Medulla oblongata (tissue), 1 donor: ENCODE results near the gene SDHAF1.

Experiments
- DNase-seq: peaks from one replicate; pipeline ENCODE4 v3.0.0-alpha.2; 2015; ENCODE audit errors: extremely low spot score

Gene SDHAF1

DNA sequence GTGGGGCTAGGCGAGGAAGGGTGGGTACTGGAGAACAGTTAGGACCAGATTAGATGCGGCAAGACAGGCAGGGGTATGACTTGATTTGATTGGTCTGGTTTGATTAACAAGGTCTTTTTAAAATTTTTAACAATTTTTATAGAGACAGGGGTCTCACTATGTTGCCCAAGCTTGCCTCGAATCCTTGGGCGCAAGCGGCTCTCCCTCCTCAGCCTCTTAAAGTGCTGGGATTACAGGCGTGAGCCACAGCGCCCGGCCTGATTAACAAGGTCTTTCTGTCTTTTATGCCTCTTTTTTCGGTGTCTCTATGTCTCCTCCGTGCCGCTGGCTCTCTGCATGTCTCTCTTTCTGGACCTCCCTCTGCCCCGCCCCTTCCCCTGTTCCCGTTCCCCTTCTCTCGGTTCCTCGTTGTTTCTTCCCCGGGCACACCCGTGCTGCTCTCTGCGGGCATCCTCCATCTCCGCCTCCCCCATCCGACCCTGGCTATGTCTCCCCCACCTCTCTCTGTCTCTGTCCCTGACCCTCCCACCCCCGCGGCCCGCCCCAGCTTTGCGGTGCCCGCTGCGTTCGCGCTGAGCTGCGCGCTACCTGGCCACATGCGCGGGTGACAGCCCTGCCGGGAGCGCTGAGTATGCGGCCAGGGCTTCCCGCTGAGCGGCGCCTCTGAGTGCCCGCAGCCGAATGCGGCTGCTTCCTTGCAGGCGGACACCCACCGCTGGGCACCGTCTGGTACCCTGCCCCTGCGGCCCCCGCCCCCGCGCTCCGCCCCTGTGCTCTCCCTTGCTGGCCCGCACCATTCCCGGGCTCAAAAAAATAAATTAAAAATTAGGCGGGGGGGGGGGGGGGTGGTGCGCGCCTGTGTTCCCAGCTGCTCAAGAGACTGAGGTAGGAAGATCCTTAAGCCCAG lies 8.1 kb upstream of the SDHAF1 start:
- DNase-seq: peak; percentile 43

DNA sequence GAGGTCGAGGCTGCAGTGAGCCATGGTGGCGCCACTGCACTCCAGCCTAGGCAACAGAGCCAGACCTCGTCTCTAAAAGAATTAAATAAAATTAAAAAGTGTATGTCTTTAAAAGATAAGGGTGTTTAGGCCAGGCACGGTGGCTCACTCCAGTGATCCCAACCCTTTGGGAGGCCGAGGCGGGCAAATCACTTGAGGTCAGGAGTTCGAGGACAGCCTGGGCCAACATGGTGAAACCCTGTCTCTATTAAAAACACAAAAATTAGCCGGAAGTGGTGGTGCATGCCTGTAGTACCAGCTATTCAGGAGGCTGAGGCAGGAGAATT lies 7.5 kb upstream of the SDHAF1 start:
- no peak for DNase-seq

DNA sequence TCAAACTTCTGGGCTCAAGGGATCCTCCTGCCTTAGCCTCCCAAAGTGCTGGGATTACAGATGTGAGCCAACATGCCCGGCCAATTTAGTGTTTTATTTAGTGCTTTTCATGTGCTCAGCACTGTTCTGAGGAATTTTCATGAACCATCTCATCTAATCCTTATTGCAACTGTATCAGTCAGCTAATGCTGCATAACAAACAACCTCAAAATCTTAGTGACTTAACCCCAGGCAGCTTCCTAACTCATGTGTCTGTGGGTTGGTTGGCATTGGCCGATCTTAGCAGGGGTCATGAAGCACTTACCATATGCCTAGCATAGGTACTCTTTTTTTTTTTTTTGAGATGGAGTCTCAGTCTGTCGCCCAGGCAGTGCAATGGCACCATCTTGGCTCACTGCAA lies 6.2 kb upstream of the SDHAF1 start:
- DNase-seq: no peak

DNA sequence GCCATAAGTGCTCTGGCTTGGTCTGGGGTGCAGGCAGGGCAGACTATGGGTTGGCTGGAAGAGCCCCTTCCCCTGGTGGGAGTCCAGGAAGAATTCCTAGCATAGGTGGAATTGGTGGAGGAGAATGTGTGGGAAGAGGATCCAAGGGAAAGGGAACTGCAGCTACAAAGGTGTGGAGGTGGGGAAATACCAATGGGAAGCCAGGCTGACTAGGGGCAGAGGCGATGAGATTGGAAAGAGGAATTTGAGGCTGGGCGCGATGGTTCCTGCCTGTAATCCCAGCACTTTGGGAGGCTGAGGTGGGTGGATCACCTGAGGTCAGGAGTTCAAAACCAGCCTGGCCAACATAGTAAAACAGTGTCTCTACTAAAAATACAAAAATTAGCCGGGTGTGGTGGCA lies 4.8 kb upstream of the SDHAF1 start:
- no peak for DNase-seq

DNA sequence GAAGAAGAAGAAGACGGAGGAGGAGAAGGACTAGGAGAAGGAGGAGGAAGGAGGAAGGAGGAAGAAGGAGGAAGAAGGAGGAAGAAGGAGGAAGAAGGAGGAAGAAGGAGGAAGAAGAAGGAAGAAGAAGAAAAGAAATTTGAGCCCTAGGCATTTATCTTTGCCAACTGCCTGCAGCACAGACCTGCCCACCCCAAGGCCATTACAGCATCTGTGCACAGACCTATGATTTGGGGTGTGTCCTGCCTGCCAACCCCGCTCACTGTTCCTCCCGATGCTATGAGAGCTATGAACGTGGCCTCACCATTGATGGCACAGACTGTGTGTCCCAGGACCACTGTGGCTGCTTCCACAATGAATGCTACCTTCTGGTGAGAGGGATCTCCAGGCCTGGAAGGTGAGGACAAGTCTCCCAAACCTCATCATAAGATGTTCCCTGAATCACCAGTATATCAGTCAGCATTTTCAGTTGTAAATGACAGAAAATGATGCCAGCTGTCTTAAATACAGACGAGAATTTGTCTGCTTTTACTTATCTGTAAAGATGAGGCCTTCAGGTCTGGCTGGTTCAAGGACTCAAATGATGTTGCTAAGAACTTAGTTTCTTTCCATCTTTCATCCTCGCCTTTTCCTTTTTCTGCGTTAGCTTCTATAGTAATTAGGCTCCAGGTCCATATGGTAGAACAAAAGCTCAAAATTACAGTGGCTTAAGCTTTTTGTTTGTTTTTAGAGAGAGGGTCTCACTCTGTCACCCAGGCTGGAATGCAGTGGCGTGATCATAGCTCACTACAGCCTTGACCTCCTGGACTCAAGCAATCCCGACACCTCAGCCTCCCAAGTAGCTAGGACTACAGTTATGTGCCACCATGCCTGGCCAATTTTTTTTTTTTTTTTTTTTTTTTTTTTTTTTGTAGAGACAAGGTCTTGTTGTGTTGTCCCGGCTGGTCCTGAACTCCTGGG lies 3.9 kb upstream of the SDHAF1 start:
- no peak for DNase-seq

DNA sequence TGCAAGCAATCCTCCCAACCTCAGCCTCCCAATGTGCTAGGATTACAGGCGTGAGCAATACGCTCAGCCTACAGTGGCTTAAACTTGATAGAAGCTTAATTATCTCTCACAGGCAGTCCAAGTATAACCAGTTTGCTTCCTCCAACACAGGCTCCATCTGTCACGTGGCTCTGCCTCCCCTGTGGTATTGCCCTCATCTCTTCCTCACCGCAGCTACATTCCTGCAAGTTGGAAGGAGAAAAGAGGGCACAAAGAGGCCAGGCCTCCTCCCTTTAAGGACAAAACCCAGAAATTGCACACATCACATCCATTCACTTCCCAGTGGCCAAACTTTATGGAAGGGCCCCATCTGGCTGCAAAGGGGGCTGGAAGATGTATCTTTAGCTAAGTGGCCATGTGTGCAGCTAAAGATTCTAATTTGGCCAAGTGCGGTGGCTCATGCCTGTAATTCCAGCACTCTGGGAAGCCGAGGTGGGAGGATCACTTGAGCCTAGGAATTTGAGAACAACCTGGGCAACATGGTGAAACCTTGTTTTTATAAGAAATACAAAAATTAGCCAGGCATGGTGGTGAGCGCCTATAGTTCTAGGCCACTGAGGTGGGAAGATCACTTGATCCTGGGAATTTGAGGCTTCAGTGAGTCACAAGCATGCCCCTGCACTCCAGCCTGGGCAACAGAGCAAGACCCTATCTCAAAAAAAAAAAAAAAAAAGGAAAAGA lies 3.1 kb upstream of the SDHAF1 start:
- no peak for DNase-seq

DNA sequence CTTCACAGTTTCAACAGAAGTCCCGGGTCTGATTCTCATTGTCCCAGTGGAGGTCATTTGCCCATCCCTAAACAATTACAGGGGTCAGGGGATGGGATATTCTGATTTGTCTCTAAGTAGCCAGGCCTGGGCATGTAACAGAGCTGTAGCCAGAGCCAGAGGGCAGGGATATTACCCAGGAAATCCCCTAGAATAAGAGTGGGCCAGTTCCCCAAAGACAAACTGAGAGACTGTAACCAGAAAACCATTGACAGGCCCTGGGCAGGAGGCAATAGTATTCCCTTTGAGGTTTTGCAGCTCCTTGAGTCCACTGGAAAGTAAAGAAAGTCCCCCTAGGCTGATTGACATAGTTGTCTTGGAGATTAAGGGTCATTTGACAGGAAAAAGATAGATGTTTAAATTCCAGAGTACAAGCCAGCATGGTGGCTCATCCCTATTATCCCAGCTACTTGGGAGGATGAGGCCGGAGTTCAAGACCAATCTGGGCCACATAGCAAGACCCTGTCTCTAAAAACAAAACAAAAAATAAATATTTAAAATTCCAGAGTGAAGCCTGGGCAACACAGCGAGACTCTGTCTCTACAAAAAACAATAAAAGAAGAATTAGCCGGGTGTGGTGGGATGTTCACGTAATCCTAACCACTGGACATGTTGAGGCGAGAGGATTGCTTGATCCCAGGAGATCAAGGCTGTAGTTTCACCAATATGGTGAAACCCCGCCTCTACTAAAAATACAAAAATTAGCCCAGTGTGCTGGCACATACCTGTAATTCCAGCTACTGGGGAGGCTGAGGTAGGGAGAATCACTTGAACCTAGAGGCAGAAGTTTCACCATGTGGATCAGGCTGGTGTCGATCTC lies 1.9 kb upstream of the SDHAF1 start:
- no peak for DNase-seq

DNA sequence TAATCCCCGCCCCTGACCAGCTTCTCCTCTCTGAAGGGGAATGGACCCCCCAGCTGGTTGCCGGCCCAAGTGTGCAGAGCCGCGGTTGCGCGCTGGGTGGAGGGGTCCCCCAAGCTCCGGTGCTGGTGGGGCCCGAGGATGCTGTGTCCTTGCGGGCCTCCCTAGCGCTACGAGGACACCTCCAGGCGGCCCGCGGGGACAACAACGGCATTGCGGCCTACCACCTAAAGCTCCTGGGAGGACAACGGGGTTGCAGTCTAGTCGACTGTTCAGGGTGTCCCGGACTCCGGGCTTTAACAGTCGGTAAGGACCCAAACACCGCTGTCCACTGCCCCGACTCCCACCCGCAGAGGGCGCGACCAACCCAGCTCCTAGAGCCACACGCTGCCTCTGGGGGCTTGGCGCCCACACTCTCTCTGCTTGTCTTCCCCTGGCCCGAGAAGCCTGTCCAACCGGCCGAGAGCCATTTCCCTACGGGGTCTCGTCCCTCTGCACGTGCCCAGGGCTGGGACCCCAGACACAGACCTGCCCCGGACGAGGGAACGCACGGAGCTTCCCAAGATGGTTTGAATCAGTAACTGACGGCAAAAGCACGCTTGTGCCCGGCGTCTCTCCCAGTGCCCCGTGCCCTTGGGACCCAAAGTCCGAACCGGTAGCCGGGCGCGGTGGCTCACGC lies 927 bp upstream of the SDHAF1 start:
- DNase-seq: peak; percentile 43

DNA sequence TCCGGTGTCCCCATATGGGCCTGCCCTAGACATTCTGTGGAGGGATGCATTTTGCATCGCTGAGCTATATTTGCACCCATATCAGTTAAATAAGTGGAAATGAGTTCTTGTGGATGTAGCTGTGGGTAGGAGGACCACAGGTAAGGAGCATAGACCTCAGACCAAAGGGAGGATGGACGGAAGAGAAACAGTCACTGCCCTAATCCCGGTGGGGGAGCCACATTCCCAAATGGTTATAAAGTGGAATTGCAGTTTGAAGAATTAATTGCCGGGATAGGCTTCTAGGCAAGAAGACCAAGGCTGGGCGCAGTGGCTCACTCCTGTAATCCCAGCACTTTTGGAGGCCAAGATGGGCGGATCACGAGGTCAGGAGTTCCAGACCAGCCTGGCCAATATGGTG lies 1.8 kb downstream of the SDHAF1 start:
- no peak for DNase-seq

DNA sequence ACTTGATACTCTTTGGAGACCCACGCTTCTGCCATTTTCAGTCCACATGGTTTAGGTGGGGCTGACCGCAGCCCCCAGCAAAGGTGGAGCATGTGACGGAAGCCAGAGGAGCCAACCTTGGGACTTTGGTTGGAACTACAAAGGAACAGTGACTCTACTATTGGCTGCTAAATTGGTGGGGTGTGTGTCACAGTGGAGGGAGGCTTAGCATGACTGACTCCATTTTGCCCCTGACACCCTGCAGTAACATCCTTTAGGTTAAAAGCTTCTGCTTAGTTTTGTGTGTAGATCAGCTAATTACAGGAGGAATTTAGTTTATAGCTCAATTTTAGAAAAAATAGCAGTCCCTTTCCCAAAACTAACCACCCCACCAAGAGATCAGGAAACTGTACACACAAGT lies 6.6 kb downstream of the SDHAF1 start:
- DNase-seq: no peak

DNA sequence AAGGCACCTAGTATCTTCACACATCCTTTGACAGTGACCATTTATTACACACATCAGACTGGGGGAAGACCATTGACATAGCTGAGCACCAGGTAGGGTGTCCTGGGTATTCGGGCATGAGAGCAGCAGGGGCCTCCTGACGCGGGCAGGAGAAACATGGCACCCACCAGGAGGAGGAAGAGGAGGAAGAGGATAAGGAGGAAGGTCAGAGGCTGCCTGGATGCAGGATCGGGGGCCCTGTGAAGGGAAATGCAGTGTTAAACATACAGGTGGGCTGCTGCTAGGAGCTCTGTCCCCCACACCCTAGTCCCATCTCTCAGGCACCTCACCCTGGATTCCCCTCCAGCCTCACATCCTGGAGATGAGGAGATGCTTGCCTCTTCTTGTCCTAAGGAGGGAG lies 8.3 kb downstream of the SDHAF1 start:
- DNase-seq: no peak

DNA sequence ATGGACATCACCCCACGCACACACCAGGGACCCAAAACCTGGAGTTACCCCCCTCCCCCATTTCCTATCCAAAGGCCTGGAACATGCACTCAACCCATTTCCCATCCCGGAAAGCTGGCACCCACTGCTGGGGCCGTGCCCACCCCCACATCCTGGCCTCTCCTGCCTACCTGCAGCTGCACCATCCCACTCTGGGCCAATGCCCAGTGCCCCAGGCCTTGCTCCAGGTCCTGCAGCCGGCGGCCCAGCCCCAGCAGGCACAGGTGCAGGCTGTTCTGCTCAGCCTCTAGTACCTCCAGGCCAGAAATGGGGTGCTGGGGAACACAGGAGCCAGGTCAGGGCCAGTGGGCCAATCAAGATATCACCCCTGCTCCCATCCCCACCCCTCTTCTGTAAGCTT lies 12.0 kb downstream of the SDHAF1 start:
- no peak for DNase-seq

DNA sequence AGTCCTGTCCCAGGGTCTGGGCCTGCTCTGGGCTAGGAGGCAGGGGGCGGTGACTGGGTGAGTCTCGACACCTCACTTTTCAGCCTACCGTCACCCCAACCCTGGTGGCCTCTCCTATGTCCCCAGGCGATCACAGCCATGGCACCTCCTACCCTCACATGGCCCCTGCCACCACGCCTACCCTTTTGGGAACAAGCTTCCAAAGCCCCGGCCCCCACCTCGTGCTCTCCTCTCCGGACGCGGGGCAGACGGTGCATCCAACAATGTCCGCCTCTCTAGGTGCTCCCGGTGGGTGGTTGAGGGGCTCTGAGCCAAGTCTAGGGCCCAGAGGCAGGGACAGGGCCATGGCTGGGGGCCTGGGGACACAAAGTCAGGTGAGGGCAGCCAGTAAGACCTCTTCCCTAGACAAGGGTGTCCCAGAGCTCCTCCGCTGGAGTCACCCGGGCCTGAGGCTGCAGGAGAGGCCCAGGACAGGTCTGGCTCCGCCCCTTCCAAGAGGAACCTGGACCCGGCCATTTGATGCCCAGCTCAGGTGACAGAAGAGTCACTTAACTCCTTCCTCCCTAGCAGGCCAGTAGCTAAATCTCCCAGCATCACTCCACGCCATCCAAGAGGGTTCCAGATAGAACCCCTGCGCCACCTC lies 13.5 kb downstream of the SDHAF1 start, which contains the start of gene SYNE4:
SYNE4 (minus strand) TSS at position 478 of the 643 bp plus-strand sequence; CDS start at position 346, 132 bp downstream.
- DNase-seq: no peak

DNA sequence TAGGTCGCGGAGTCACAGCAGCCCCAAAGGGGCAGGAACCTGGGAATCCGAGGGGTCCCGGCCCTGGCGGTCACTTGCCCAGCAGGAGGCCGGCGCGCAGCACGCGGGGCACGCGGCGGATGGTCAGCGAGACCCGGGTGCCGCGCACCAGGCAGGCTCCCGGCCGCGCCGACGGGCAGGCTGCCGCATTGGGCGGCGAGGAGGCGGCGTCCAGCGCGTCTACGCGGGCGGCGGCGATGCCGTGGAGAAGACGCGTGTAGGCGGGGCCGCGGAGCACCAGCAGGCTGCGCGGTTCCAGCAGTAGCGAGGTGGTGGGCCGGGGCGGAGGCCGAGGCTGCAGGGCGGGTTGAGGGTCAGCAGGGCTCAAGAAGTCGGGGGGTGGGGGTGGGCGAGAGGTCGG lies 14.2 kb downstream of the SDHAF1 start:
- DNase-seq: peak; percentile 32

DNA sequence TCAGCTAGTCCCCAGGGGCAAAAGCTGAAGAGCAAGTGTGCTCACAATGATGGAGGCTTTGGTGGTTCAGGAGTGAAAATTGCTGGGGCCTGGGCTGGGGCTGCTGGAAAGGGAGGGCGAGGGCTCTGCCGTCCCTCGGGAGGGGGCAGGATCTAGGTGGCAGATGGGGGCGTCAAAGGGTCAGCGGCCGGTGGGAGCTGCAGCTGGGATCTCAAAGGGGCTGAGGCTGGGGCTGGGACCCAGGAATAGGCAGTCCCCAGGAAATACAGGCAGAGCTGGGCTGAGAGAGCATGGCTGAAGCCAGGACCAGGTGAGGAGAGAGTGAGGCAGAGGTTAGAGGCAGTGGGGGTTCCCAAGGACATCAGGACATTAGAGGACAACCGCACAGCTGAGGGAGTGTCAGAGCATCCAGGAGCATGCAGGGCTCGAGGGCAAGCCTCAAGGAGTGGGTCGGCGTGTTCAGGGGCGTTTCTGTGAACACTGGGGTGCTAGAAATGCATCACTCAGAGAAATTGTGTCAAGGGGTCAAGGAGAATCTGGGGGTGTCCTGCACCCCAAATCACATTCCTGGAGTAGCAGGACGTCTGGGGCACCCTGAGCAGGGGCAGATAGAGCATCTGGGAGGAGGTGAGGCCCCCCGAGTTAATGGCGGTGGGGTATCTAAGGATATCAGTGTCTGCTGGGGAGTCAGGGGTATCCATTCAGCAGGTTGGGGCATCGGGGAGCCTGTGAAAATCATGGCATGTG lies 14.8 kb downstream of the SDHAF1 start:
- DNase-seq: no peak

DNA sequence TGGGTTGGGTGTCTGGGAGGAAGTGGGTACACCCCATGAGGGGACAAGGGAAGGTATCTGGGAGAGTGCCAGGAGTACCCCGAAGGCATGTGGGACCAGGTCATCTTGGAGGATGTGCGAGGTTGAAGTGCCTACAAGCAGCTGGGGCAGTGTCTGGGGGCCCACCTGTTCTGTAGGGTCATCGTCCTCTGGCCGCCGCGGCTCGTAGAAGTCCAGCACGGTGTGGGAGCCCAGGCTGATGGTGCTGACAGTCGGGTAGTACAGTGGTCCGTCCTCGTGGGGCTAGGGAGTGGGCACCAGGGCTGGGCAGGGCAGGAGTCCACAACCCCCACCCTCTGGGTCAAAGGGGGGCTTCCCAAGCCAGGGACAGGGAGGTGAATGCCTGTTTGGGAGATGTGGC lies 15.4 kb downstream of the SDHAF1 start:
- DNase-seq: no peak

DNA sequence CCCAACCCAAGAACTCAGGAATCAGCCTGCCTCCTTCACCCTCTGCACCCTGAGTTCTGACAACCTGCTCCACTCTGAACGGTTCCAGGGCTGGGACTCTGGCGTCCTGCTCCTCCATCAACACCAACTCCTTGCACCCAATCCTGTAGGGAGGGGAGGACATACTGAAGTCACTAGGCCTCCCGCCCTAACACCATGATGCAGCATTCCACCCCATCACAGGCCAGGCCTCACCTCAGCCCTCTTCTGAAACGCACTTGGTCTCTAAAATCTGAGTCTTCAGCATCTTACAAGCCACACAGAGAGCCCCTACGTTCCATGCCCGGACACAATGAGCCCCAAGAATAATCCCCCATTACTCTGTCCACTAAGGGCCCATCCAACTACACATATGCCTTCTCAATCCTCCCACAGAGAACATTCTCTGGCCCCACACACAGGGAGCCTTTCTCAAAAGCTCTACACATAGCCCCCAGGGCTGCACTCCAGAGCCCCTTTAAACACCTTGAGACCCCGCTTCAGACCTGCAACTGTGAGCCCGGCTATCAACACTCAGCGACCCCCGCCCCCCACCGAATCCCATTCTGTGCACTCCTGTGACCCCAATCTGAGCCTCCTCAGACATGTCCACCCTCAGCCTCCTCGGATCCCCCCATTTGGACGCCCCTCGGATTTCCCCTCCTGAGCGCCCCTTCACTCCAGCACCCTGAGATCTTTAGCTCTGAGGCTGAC lies 18.5 kb downstream of the SDHAF1 start:
- DNase-seq: no peak
